GM18951 (cell line): ENCODE measurements around the gene TMEM225B.
"Not testable (repeated sequence)": the region's sequence is repeated elsewhere in the genome, so short reads cannot be mapped to it uniquely, and the experiment has no call there.

Experiments
- POLR2A ChIP-seq: IDR thresholded peaks from 4 replicates; pipeline ENCODE4 v1.6.1; 2011; ENCODE audit warnings: mild to moderate bottlenecking; ENCODE audit not compliant: insufficient read length, insufficient read depth; ENCODE audit errors: extremely low read depth
- in situ Hi-C: fragments of 300-500 bp; cut with MboI; formaldehyde crosslinking; loops from one replicate; pipeline ENCODE4 v1.12.0; 2022; ENCODE audit warnings: low sequenced_read_pairs, mixed read lengths, inconsistent platforms; ENCODE audit not compliant: unreplicated experiment

Gene TMEM225B

DNA sequence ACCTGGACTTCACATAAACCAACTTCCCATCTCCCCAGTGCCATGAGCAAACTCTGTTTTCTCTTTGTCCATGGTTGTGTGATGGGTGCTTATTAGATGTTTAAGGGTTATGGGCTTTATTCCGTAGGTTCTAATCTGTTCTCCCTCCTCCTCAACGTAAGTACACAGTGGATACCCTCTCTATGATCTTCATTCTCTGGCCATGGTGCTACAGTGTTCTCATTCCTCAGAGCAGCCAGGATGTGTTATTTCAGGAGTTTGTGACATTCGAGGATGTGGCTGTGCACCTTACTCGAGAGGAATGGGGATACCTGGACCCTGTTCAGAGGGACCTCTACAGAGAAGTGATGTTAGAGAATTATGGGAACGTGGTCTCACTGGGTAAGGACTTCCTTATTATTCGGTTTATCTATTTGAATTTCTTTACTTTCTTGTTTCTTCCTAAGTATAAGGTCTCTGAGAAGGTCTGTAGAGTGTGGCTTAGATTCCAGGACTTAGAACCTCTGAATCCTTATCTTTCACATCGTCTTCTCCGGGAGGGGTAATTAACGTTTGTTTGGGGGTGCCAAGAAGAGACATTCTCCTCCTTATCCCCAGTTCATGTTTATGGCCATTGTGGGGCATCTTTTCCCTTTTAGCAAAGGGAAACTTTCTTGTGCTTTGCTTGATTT lies 35.8 kb upstream of the TMEM225B start:
- TF ChIP-seq POLR2A: no peak
- in situ Hi-C loops: no loop called here

DNA sequence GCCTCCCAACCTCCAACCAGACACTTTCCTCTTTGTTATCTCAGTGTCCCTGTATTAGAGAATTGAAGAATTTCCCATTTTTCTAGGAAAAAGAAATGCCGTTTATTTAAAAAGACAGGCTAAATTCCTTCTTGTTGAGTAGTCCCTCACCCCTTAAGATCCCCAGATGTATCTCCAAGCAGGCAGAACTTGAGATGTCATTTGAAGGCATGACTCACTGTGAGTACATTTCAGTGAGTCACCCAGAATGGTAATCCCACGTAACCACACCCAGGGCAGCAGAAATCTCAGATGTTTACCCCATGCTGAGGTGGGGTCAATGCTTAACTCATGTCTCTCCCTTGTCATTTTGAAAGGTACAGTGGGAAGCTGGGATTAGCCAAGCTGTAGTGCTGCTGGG lies 35.2 kb upstream of the TMEM225B start:
- TF ChIP-seq POLR2A: no peak
- in situ Hi-C loops: no loop called here

DNA sequence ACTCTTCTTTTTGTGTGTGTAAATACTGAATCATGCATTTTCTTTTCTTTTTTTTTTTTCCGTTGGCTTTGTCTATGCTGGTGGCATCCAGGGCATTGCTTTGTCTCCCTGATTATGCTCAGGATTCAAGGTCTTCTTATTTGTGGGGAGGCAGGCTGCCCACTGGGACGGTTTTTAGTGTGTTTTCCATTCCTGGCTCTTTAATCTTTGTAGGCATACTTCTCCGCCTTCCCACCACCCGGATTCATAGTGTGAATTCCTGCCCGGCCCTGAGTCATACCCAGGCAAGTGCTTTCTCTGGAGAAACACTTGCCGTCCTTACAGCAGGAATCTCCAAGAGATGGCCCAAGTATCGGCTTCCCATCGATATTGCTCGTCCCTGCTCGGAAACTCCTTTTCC lies 34.4 kb upstream of the TMEM225B start:
- no peak for TF ChIP-seq POLR2A
- in situ Hi-C loops: no loop called here

DNA sequence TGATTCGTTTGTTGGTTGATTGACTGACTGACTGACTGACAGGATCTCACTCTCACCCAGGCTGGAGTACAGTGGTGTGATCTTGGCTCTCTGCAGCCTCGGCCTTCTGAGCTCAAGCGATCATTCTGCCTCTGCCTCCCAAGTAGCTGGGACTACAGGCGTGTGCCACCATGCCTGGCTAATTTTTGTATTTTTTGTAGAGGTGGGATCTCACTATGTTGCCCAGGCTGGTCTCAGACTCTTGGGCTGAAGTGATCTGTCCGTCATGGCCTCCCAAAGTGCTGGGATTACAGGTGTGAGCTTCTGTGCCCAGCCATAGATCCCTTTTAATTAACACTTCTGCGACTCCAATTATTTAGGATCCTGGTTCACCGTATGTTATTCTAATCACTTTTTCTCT lies 29.3 kb upstream of the TMEM225B start:
- in situ Hi-C loops: not testable (repeated sequence)

DNA sequence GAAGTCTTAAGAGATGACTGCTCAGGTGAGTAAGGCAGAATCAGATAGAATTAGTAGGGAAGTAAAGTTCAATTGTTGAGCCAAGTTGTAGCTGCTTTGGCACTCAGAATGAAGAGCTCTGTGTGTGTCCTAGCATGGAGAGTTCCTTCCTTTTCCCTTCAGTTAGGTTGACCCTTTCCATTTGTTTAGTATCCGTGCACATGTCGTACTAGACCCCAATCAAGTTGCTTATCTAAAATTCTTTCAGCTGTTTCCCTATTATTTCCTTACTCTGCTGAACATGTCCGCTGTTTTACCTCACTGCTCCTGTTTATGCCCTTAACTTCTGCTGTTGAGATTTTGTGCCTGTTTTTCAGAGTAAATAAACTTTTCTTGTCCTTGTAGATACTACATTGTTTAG lies 26.3 kb upstream of the TMEM225B start:
- no peak for TF ChIP-seq POLR2A
- in situ Hi-C loops: no loop called here

DNA sequence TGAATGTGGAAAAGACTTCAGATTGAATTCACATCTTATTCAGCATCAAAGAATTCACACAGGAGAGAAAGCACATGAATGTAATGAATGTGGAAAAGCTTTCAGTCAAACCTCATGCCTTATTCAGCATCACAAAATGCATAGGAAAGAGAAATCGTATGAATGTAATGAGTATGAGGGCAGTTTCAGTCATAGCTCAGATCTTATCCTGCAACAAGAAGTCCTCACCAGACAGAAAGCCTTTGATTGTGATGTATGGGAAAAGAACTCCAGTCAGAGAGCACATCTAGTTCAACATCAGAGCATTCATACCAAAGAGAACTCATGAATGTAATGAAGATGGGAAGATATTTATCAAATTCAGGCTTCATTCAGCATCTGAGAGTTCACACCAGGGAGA lies 24.8 kb upstream of the TMEM225B start:
- TF ChIP-seq POLR2A: no peak
- in situ Hi-C loops: no loop called here

DNA sequence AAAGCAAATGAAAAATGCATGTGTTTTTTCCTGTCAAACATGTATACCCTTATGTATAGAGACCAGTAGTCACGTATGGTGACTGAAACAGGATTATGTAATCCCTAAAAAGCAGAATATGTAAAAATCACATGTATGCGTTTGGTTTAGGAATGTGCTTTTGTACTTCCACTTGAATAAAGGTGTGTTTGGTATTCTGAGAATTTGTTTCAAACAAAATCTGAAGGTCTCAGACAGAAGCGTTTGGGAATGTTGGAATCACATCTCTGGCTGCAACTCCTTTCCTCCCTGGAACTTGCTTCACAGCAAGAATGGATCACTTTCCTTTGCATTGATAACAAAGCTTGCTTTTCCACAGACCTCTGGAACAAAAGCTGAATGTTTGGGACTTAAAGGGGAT lies 21.8 kb upstream of the TMEM225B start:
- in situ Hi-C loops: no loop called here
- no peak for TF ChIP-seq POLR2A

DNA sequence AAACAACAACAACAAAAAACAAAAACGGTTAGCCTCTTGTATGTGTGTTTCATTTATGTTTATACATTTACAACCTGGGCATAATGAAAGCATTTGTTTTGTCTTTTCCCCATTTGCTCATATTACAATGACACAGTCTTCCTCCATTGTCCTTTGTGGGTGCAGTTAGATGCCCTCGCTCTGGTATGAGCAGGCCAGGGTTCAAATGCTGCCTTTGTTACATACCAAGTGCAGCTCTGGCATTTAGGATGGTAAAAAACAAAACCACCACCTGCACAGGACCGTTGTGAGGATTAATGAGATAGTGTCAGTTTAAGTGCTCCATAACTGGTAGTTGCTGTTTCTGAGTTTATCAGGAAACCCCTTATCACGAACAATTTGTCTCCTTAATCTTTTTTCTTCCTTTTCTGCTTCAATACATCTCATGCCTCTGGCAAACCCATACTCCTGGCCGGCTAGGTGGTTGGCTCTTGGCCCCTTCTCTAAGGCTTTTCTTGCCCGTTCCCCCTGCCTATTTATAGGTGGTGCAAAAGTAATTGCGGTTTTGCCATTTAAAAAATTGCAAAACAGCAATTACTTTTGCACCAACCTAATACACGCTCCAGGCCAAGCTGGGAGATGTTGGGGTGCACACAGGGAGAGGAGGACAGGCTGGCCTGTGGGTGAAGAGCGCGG lies 18.6 kb upstream of the TMEM225B start:
- TF ChIP-seq POLR2A: no peak
- in situ Hi-C loops: no loop called here

DNA sequence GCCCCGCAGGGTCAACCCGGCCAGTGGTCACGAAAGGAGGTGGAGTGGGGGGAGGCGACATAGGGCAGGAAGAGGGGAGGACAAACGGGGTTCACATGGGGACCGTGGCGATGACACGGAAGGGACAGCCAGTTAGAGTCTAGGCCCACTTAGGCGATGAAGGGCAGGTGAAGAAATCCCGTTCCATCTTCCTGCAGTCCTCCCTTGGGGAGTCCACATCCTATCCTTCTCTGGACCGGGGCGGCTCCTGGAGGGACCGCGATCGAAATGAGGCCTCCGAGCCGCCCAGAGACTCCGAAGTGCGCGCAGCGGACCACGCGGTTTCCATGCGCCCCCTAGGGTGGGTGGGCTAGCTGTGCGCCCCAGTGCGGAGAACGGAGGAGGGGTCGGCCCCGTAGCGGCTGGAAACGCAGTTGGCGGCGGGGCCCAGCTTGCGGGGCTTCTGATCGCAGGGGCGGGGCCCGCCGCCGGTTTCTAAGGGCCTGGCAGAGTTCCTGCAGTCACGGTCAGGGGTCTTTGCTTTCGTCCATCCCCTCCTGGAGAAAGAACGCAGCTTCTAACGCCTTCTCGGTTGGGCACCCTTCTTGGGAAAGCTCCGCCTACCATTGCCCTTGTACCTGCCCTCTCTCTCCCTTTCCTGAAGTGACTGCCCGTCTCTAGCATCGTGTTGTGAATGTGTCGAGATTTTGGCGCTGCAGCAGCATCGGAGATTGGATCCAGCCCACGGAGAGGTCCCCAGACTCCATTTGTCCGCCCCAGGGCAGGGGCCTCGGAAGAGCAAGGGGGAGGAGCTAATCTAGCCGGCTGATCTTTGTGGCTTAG lies 17.9 kb upstream of the TMEM225B start:
- in situ Hi-C loops: no loop called here
- TF ChIP-seq POLR2A: no peak

DNA sequence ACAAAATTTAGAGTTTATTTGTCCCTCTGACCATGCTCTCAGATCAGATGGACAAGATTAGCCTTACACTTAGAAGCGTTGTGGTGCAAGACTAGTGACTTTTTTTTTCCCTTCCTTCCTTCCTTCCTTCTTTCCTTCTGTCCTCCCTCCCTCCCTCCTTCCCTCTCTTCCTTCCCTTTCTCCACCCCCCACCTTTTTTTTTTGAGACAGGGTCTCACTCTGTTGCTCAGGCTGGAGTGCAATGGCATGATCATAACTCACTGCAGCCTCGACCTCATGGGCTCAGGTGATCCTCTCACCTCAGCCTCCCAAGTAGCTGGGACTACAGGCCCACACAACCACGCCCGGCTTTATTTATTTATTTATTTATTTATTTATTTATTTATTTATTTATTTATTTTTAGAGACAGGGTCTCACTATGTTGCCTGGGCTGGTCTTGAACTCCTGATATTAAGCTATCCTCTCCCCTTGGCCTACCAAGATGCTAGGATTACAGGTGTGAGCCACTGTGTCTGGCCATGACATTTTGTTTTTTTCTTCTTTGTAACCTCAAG lies 17.2 kb upstream of the TMEM225B start:
- in situ Hi-C loops: not testable (repeated sequence)

DNA sequence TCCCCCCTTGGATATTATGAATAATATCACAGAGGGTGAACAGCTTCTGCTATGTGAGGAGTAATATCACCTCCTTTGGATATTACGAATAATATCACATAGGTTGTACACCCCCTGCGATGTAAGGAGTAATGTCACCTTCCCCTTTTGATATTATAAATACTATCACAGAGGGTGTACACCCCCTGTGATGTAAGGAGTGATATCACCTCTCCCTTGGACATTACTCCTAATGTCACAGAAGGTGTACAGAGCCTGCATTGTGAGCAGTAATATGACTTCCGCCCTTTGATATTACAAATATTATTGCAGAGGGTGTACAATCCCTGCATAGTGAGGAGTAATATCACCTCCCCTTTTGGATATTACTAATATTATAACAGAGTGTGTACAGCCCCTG lies 9.2 kb upstream of the TMEM225B start:
- in situ Hi-C loops: no loop called here
- no peak for TF ChIP-seq POLR2A

DNA sequence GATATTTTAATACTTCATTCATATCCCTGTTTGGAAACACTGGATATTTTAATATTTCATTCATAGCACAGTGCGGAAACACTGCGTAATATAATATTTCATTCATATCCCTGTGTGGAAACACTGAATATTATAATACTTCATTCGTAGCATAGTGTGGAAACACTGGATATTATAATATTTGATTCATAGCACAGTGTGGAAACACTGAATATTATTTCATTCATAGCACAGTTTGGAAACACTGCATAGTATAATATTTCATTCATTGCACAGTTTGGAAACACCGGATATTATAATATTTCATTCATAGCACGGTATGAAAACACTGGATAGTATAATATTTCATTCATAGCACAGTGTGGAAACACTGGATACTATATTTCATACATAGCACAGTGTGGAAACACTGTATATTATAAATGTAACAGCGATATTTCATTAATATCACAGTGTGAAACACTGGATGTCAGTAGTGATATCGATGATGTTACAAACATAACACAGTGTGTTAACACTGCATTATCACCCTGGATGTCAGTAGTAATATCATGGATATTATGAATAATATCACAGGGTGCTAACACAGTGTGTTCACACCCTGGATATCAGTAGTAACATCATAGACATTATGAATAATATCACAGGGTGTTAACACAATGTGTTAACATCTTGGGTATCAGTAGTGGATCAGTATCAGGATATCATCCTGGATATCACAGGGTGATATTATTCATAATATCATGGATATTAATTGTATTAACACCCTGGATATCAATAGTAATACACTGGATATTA lies 2.9 kb upstream of the TMEM225B start:
- TF ChIP-seq POLR2A: no peak
- in situ Hi-C loops: no loop called here

DNA sequence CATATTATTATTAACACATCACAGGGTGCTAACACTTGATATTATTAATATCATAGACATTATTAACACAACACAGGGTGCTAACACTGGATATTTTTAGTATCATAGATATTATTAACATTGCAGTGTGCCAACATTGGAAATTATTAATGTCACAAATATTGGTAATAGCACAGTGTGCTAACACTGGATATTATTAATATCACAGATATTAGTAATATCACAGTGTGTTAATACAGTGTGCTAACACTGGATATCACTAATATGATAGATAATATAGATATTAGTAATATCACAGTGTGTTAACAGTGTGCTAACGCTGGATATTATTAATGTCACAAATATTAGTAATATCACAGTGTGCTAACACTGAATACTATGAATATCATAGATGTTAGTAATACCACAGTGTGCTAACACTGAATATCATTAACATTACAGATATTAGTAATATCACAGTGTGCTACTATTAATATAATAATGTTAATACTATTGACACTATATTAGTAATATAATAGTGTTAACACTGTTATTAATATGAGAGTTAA lies 1.6 kb upstream of the TMEM225B start:
- no peak for TF ChIP-seq POLR2A
- in situ Hi-C loops: no loop called here

DNA sequence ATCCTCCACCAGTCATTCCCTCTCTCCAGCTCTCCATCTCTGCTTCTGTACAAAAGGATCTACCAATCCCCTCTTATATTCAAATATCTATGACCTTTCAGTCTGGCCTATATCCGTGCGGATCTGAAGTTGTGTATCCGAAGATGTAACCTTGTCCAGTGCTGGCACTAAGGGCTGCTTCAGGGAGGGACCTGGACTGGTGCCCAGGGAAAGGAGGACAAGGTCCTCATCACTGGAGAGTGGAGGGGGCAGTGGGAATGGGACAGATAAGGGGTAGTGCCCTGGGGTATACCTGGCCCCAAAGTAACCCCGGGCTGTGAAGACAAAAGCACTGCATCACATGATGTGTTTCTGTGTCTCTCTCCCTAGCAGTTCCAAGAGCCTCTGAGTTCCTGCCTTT lies 1.8 kb downstream of the TMEM225B start:
- in situ Hi-C loops: no loop called here
- TF ChIP-seq POLR2A: no peak
